ENCODE measurements around the gene NRF1.

Gene NRF1

GRCh38 chr7:129686063-129686462 is 74.5 kb downstream of the NRF1 start:
- DNase-seq (ENCODE audit: low spot score): no peak

- DNase-seq (ENCODE audit: low spot score): no peak
Measured at GRCh38 chr7:129688503-129689222, 77.1 kb downstream of the NRF1 start.

DNA sequence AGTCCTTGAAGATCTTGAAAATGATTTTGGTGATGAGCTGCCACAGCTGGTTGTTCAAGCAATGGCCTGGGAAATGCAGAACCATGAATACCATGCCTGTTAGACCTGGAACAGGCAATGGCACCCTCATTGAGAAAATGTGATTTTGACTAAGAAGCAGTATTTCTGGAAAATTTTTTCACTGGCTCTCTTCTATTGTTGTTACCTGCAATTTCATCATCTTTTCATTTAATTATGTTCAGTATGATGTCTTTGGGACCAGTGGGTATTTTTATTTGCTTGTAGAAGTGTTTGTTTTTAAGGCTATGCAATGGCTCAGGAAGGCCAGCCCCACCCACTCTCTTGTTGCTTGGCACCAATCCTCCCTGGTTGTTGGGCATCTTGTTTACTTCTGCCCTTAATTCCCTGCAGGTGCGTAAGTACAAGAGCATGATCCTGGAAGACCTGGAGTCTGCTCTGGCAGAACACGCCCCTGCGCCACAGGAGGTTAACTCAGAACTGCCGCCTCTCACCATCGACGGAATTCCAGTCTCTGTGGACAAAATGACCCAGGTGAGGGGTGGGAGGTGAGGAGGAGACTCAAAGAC is 78.6 kb downstream of the NRF1 start:
- DNase-seq (ENCODE audit: low spot score): no peak

GRCh38 chr7:129690701-129691100 is 79.2 kb downstream of the NRF1 start:
- no peak for DNase-seq (ENCODE audit: low spot score)

DNA sequence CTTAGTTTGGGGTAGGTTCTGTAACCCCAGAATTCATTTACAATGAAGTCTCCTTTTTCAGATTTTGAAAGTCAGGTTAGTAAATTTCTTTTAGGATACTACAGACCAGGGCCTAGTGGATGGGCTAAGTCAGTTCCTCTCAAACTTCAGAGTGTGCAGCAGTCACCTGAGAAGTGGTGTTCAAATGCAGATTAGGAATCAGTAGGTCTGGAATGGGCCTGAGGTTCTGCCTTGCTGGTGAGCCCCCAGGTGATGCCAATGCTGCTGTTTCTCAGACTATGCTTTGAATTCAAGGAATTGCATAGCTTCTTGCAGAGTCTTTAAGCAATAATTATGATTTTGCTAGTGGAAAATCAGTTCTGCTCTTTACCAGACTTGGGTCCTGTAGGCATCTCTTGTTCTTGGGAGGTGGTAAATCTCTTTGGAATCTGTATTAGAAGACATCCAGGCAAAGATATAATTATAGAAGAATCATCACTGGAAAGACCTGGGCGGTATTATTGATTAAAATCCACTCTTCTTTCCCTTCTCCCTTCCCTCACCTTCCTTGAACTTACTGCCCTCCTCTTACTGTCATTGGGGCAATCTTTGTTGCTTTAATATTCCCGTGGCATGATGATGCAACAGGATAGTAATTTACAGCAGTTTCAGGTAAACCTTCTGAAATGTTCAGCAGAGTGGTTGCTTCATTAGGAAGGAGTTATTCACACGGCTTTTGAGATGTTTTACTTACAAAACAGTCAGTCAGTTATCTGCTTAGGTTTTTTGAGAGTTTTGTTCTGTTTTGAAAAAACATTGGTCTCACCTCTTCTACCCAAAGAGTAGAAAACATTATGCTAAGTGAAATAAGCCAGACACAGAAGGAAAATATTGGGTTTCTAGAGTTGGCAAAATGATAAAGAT is 87.2 kb downstream of the NRF1 start:
- DNase-seq (ENCODE audit: low spot score): no peak

DNA sequence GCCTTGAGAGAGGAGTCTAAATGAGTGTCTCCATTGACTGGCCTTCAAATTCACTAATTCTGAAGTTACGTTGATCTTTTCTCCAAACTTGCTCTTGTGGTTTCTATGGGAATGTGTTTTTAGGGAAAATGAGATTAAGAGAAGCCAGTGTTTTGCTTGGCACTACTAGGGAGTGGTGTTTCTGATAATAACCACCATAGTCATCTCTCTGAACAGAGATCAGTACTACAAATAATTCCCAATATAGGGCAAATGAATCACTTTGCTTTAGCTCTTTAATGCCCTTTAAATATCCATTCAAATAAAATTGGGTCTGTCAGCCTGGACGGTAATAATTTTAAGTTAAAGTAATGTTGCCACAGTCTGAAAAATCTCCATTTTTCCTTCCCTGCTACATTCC is 90.8 kb downstream of the NRF1 start:
- no peak for DNase-seq (ENCODE audit: low spot score)

DNA sequence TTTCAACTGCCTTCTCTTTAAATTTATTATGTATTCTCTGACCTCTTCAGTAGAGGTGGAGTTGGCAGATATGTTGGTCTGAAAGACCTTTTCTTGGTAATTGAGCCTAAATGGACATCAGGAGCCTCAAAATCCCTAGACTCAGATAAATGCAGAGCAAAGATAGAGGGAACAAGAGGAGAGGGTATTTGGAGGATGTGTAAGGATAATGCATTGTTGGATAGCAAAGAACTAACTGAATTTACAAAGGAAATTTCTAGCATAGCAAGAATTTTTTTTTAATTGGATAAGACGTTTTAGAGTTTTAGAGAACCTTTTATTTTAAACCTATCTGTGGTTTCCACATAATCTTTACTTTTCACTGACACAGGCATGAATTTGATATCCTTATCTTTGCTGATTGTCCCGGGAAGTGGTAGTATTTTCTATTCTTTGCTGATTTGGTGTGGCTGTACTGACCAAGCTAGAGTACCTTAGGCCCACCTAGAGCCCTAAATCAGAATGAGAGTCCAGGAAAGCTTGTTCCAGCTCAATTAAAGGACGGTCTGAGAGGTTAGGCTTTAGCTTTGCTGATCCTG is 91.3 kb downstream of the NRF1 start:
- no peak for DNase-seq (ENCODE audit: low spot score)

- no peak for DNase-seq (ENCODE audit: low spot score)
Measured at GRCh38 chr7:129703751-129704150, 92.2 kb downstream of the NRF1 start.

- DNase-seq (ENCODE audit: low spot score): no peak
Measured at GRCh38 chr7:129707910-129708499, 96.5 kb downstream of the NRF1 start.

DNA sequence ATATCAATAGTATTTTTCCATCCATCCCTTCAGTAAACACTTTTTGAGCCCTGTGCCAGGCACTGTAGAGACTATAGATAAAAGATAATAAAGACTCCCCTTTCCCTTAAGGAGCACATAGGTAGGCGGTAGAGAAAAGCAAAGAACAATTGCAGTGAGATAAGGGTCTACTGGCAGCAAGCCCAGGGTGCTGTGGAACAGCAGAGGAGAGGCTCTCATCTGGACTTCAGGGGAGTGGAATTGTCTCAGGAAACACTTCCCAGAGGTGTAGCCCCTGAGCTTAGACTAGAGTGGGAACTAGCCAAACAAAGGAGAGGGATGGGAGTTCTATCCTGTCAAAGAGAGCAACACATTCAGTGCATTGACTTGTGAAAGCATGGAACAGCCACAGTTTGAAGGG is 102.0 kb downstream of the NRF1 start:
- DNase-seq (ENCODE audit: low spot score): no peak

GRCh38 chr7:129714514-129715063 is 103.1 kb downstream of the NRF1 start:
- no peak for DNase-seq (ENCODE audit: low spot score)

DNA sequence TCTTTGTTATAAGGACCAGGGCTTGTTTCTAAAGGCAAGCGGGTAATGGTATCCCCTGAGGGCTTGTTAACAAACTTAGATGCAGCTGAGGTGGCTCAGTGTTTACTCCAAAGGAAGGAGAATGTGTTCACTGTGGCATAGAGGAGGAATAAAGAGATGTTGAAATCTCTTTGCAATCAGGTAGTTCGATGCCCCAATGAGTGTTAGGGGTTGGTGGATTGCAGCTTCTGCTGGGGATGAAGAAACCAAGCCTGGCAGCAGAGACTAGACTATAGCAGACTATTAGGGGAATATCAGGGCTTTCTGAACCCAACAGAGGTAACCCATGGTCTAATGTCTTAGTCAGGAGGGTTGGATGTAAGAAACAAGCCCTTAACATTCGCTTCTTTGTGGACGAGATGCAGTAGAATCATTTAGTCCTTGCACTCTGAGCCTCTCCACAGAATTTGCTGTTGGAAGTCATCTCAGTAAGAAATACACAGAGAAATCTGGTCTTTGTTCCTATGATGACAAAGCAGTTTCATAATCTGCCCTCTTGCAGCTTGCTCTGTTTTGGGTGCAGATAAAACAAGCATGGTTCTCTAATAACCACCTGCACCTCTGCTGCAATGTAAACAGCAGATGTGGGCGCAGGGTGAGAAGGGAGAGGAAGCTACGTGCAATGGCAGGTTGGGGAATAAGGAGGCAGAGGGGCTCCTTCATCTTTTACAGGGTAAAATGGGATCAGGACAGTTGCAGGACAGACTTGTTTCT is 108.6 kb downstream of the NRF1 start:
- no peak for DNase-seq (ENCODE audit: low spot score)

DNA sequence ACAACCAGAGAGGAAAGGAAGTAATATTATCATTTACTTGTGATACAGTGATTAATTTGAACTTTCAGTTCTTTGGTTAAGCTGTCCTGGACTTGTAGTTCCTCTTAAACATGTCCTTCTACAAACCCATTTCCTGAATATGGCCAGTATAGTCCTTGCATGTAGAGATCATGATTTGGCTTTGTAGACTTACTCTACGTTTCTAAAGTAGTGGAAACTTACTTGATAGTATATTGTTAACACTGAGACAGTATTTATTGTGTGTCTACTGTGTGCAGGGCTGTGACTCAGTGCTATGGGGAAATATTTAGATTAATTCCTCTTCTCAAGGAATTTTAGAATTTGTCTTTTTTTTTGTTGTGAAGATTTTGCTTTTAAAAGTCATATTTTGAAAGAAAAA is 109.5 kb downstream of the NRF1 start:
- DNase-seq (ENCODE audit: low spot score): peak; percentile 28

GRCh38 chr7:129723679-129724078 is 112.2 kb downstream of the NRF1 start:
- DNase-seq (ENCODE audit: low spot score): no peak

DNA sequence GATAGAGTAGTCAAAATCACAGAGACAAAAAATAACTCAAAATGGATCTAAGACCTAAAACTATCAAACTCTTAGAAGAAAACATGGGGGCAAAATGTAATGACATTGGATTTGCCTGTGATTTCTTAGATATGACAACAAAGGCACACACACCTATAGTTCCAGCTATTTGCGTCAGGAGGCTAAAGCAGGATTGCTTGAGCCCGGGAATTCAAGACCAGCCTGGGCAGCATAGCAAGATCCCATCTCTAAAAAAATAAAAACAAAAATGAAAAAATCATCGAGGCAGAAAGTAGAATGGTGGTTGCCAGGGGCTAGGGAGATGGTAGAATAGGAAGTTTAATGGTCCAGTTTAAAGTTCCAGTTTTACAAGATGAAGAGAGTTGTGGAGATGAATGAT is 113.3 kb downstream of the NRF1 start:
- no peak for DNase-seq (ENCODE audit: low spot score)

- no peak for DNase-seq (ENCODE audit: low spot score)
Measured at GRCh38 chr7:129728875-129729467, 117.5 kb downstream of the NRF1 start.

GRCh38 chr7:129729511-129729910 is 118.0 kb downstream of the NRF1 start:
- no peak for DNase-seq (ENCODE audit: low spot score)

DNA sequence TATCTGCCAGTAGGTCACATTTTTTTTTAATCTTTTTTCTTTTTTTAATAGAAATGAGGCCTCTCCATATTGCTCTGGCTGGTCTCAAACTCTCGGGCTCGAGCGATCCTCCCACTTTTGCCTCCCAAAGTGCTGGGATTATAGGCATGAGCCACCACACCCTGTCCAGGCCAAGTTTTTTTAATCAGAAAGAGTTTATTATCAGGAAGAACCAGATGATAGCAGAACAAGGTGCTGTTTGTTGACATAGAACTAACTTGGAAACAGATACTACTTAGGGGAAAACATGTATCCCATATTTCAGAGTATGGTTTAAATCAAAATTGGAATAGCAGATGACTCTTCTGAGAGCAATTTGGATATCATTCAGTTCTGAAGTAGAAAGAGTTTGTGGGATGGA is 118.6 kb downstream of the NRF1 start:
- DNase-seq (ENCODE audit: low spot score): no peak

DNA sequence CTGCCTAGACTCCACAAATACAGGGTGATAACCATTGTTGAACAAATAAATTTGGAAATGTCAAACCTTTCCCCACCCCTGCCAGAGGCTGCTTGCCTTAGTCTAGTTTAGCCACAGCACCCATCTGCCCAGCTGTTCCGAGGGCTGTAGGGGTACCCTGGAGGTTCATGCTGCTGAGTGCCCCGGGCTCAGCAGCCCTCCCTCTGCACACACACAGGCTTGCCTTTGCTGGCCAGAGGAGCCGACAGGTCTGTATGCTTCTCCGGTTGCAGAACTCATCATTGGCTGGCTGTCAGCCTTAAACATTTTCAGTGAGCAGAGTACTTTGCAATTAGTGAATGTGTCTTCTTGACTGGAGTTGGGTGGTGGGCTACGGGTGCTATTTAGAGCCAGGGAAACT is 122.9 kb downstream of the NRF1 start:
- DNase-seq (ENCODE audit: low spot score): no peak

DNA sequence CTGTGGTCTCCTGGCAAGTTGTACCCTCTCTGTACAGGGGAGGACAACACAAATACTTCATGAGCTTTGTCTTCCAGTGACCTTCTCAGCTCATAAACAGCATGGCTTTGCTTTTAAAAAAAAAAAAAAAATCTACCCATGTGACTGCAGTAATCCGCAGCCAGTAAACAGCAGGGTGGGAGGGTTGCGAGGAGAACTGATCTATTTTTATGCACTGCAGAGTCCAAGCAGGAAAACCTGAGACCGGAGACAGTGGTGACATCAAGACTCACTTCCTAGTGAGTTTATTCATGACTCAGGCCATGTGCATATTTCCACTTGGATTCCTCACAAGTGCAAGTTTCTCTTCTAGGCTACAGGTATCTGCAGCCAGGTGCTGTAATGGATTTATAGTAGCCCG is 127.9 kb downstream of the NRF1 start:
- peak; percentile 43 for DNase-seq (ENCODE audit: low spot score)

Data from GM03348 (cell line).